ENCODE measurements around the gene EEF1A2. TPM values are rescaled to one million over a fixed set of nuclear protein-coding genes. Genes with fewer than 3 reads are reported as not detected.
"Not testable (repeated sequence)": the region's sequence is repeated elsewhere in the genome, so short reads cannot be mapped to it uniquely, and the experiment has no call there.

Gene EEF1A2
- total RNA-seq, 6 experiments from 2014 or later: 0.22 to 153 (median 1.0) TPM

GRCh38 chr20:63481503-63481902, 17.4 kb downstream of the EEF1A2 start:
- no peaks in the 10 kb centered on the region for H3K9me3 ChIP-seq
- no peak overlapping the region for H3K27ac ChIP-seq
- ATAC-seq (no peak), DNase-seq (no peak)
- 27% methylated on average over 6 of the region's 12 CpGs for WGBS (ENCODE audit: insufficient coverage, low coverage, low lambda C conversion rate, missing lambda C conversion rate)
- intact Hi-C loops (cut with DNase I): no loop called here
- H3K4me1 ChIP-seq: no peaks in the 10 kb centered on the region
- TF ChIP-seq POLR2A (IDR thresholded peaks at IDR 0.05) (no peak), CTCF (IDR thresholded peaks at IDR 0.05) (no peak)
- no peak overlapping the region for H3K4me3 ChIP-seq
- no peaks in the 10 kb centered on the region for H3K27me3 ChIP-seq
- H3K36me3 ChIP-seq: no peaks in the 10 kb centered on the region

- WGBS (ENCODE audit: insufficient coverage, low coverage, low lambda C conversion rate, missing lambda C conversion rate): 50% methylated on average over 7 of the region's 32 CpGs
- ATAC-seq; H3K4me1 ChIP-seq; intact Hi-C loops (cut with DNase I); H3K36me3 ChIP-seq; DNase-seq; H3K27me3 ChIP-seq; H3K4me3 ChIP-seq; H3K9me3 ChIP-seq; H3K27ac ChIP-seq: not testable (repeated sequence)
These were observed 19.0 kb downstream of the EEF1A2 start for GRCh38 chr20:63479695-63480419.

- DNase-seq: no peak
- no peak overlapping the region for H3K4me3 ChIP-seq
- no peaks in the 10 kb centered on the region for H3K9me3 ChIP-seq
- H3K4me1 ChIP-seq: no peaks in the 10 kb centered on the region
- intact Hi-C loops (cut with DNase I): no loop called here
- H3K27ac ChIP-seq: no peak overlapping the region
- 68% methylated on average over 7 of the region's 34 CpGs for WGBS (ENCODE audit: insufficient coverage, low coverage, low lambda C conversion rate, missing lambda C conversion rate)
- TF ChIP-seq POLR2A (IDR thresholded peaks at IDR 0.05): no peak
- no peak for TF ChIP-seq CTCF (IDR thresholded peaks at IDR 0.05)
- ATAC-seq: no peak
- no peaks in the 10 kb centered on the region for H3K36me3 ChIP-seq
- H3K27me3 ChIP-seq: peaks cover 0 to 6% of the 10 kb centered on the region in 2 donors
These were observed 20.3 kb downstream of the EEF1A2 start for GRCh38 chr20:63478346-63479302.

GRCh38 chr20:63477944-63478343, 20.9 kb downstream of the EEF1A2 start:
- ATAC-seq: no peak
- intact Hi-C loops (cut with DNase I): no loop called here
- 35% methylated on average over 6 of the region's 17 CpGs for WGBS (ENCODE audit: insufficient coverage, low coverage, low lambda C conversion rate, missing lambda C conversion rate)
- H3K27ac ChIP-seq: no peak overlapping the region
- no peaks in the 10 kb centered on the region for H3K9me3 ChIP-seq
- no peak for DNase-seq
- TF ChIP-seq POLR2A (IDR thresholded peaks at IDR 0.05): no peak
- TF ChIP-seq CTCF (IDR thresholded peaks at IDR 0.05): no peak
- H3K4me3 ChIP-seq: no peak overlapping the region
- peaks cover 0 to 6% of the 10 kb centered on the region in 2 donors for H3K27me3 ChIP-seq
- H3K4me1 ChIP-seq: no peaks in the 10 kb centered on the region
- no peaks in the 10 kb centered on the region for H3K36me3 ChIP-seq

Measured in right lobe of liver (tissue), 6 donors.